K562 (cell line): ENCODE measurements around the gene DPEP2NB. TPM values are rescaled to one million over a fixed set of nuclear protein-coding genes. Genes with fewer than 3 reads are reported as not detected.
A peak's percentile ranks its signal among the peaks of the same experiment; 100 is the strongest.

Source experiments
- EP400 ChIP-seq: fragments of 450-650 bp; IDR thresholded peaks from 2 replicates; pipeline ENCODE4 v1.6.1; 2017; ENCODE audit warnings: antibody characterized with exemption, mild to moderate bottlenecking, moderate library complexity
- ESRRA ChIP-seq: fragments of 450-650 bp; IDR thresholded peaks from 2 replicates; pipeline ENCODE4 v1.6.1; 2014; ENCODE audit warnings: low read depth, mild to moderate bottlenecking, moderate library complexity, borderline replicate concordance
- NUFIP1 ChIP-seq: fragments of 450-650 bp; IDR thresholded peaks from 2 replicates; pipeline ENCODE4 v1.6.1; 2018; ENCODE audit not compliant: partially characterized antibody
- RAD21 ChIP-seq, 2 experiments: fragments of 250-450 bp in 1 of 2; fragments of 450-650 bp in 1 of 2; sonication (Bioruptor Pico) in 1 of 2; formaldehyde crosslinking in 1 of 2; IDR thresholded peaks in 1 of 2; conservative IDR thresholded peaks in 1 of 2; 2 replicates each; pipeline versions ENCODE4 v1.4.0 to v1.8.0; 2020 to 2022; ENCODE audit warnings: mild to moderate bottlenecking in 2 of 2, moderate library complexity in 1 of 2
- SRF ChIP-seq, 2 experiments: fragments of 250-450, 450-650 bp in 1 of 2; sonication (Bioruptor Pico) in 1 of 2; sonication (generic) in 1 of 2; formaldehyde crosslinking; IDR thresholded peaks; 2 replicates each; pipeline versions ENCODE4 v1.5.0 to v1.5.1; 2020 to 2022; ENCODE audit warnings: mild to moderate bottlenecking in 1 of 2, missing genetic modification reagents in 1 of 2
- ZNF766 ChIP-seq: fragments of 200-800 bp; sonication (Bioruptor generic); conservative IDR thresholded peaks from 2 replicates; pipeline ENCODE4 v1.6.1; 2016; ENCODE audit warnings: missing genetic modification characterization, missing compliant biosample characterization
- polyA plus RNA-seq, 8 experiments: library from polyadenylated mRNA; depleted of rRNA in 4 of 8; stranded (reverse) in 5 of 8; unstranded in 3 of 8; fragments of >200 nt; fragmentation: Nextera tagmentation in 2 of 8; fragmentation: Illumina TruSeq in 1 of 8; extraction: Ambion mirVana in 2 of 8; extraction: Trizol in 1 of 8; gene quantifications; 2 replicates each; pipeline versions ENCODE4 v1.2.1 to v1.2.3, GENCODE V29; 2011 to 2014; ENCODE audit warnings: inconsistent platforms in 1 of 8, missing spikeins in 1 of 8
- total RNA-seq, 7 experiments: library from RNA; depleted of rRNA in 6 of 7; stranded (reverse); fragments of >200 nt in 6 of 7; fragmentation: Illumina TruSeq in 2 of 7; extraction: Trizol in 2 of 7; gene quantifications; 2 replicates each; pipeline versions ENCODE4 v1.2.1 to v1.2.3, GENCODE V29; 2011 to 2021; ENCODE audit warnings: low replicate concordance in 1 of 7
- TF ChIP-seq, protein P1 (sequence below), 2 experiments: fragments of 450-650 bp; formaldehyde crosslinking in 1 of 2; IDR thresholded peaks; 2 replicates each; pipeline versions ENCODE4 v1.4.0 to v1.6.1; 2014 to 2020; ENCODE audit warnings: mild to moderate bottlenecking in 2 of 2, borderline replicate concordance in 1 of 2, low read depth in 1 of 2
- TF ChIP-seq, protein P2 (sequence below): fragments of 450-650 bp; IDR thresholded peaks from 2 replicates; pipeline ENCODE4 v1.6.1; 2017; ENCODE audit warnings: mild to moderate bottlenecking, moderate library complexity
- TF ChIP-seq, protein P3 (sequence below), 2 experiments: fragments of 450-650 bp; IDR thresholded peaks; 2 replicates each; pipeline ENCODE4 v1.6.1; 2016
- TF ChIP-seq, protein P4 (sequence below): fragments of 250-450 bp; sonication (Bioruptor Pico); IDR thresholded peaks from 2 replicates; pipeline ENCODE4 v1.6.1; 2021; ENCODE audit warnings: mild to moderate bottlenecking
- TF ChIP-seq, protein P5 (sequence below): fragments of 200-800 bp; sonication (Bioruptor generic); IDR thresholded peaks from 2 replicates; pipeline ENCODE4 v1.6.1; 2017; ENCODE audit warnings: missing genetic modification characterization, missing compliant biosample characterization
- TF ChIP-seq, protein P6 (sequence below): sonication (generic); IDR thresholded peaks from 2 replicates; pipeline ENCODE4 v1.6.1; 2016

The DPEP2NB gene
- total and polyA plus RNA-seq, 9 of the 15 experiments (the other 6 are each of a cell fraction or from before 2014, with no cell fraction given), result not detected

DNA sequence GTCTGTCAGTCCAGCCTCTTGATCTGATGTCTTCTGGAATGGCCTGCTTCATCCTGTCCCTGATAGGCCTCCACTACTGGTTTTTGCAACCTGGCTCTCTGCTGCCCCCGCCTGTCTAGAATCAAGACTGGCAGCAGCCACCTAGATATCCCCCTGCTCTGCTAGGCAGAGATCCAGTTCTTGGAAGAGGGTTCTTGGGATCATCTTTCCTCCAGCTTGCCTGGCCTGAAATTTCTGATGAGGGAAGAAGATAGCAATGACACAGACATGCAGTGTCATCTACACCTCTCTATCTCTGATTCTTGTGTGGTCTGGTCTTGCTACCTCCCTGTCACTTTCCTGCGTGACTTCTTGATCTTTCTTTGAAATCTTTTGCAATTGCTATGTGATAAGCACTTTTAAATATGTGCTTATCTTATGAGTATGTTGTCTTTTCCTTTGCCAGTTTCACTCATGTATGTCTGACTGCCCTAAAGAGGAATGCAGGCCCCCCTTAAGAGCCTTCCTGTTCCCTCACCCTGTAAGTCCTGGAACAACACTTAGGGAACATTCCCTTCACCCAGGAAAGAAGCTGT is 49.2 kb upstream of the DPEP2NB start (continued):
- TF ChIP-seq, protein P1, sequence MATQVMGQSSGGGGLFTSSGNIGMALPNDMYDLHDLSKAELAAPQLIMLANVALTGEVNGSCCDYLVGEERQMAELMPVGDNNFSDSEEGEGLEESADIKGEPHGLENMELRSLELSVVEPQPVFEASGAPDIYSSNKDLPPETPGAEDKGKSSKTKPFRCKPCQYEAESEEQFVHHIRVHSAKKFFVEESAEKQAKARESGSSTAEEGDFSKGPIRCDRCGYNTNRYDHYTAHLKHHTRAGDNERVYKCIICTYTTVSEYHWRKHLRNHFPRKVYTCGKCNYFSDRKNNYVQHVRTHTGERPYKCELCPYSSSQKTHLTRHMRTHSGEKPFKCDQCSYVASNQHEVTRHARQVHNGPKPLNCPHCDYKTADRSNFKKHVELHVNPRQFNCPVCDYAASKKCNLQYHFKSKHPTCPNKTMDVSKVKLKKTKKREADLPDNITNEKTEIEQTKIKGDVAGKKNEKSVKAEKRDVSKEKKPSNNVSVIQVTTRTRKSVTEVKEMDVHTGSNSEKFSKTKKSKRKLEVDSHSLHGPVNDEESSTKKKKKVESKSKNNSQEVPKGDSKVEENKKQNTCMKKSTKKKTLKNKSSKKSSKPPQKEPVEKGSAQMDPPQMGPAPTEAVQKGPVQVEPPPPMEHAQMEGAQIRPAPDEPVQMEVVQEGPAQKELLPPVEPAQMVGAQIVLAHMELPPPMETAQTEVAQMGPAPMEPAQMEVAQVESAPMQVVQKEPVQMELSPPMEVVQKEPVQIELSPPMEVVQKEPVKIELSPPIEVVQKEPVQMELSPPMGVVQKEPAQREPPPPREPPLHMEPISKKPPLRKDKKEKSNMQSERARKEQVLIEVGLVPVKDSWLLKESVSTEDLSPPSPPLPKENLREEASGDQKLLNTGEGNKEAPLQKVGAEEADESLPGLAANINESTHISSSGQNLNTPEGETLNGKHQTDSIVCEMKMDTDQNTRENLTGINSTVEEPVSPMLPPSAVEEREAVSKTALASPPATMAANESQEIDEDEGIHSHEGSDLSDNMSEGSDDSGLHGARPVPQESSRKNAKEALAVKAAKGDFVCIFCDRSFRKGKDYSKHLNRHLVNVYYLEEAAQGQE (IDR thresholded peaks at IDR 0.05; ENCODE audit: borderline replicate concordance), result peak; percentile 76; the same call in 1 of the 2 replicates
- TF ChIP-seq, protein P1 (CRISPR knock-in tag; IDR thresholded peaks at IDR 0.05; ENCODE audit: low read depth), result no peak
- TF ChIP-seq EP400 (no peak), SRF (CRISPR knock-in tag; IDR thresholded peaks at IDR 0.05) (peak in 1 of 2 experiments; percentile 71; a peak in 1 of 4 replicates), NUFIP1 (no peak), ESRRA (peak; percentile 73; the same call in 1 of the 2 replicates), ZNF766 (CRISPR knock-in tag) (no peak), RAD21 (CRISPR knock-in tag; conservative IDR thresholded peaks at IDR 0.05 in 1 of 2, IDR thresholded peaks at IDR 0.05 in 1 of 2) (peak; percentile 72 to 78)
- TF ChIP-seq, protein P2, sequence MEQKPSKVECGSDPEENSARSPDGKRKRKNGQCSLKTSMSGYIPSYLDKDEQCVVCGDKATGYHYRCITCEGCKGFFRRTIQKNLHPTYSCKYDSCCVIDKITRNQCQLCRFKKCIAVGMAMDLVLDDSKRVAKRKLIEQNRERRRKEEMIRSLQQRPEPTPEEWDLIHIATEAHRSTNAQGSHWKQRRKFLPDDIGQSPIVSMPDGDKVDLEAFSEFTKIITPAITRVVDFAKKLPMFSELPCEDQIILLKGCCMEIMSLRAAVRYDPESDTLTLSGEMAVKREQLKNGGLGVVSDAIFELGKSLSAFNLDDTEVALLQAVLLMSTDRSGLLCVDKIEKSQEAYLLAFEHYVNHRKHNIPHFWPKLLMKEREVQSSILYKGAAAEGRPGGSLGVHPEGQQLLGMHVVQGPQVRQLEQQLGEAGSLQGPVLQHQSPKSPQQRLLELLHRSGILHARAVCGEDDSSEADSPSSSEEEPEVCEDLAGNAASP, result no peak
- TF ChIP-seq, protein P3, sequence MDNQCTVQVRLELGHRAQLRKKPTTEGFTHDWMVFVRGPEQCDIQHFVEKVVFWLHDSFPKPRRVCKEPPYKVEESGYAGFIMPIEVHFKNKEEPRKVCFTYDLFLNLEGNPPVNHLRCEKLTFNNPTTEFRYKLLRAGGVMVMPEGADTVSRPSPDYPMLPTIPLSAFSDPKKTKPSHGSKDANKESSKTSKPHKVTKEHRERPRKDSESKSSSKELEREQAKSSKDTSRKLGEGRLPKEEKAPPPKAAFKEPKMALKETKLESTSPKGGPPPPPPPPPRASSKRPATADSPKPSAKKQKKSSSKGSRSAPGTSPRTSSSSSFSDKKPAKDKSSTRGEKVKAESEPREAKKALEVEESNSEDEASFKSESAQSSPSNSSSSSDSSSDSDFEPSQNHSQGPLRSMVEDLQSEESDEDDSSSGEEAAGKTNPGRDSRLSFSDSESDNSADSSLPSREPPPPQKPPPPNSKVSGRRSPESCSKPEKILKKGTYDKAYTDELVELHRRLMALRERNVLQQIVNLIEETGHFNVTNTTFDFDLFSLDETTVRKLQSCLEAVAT (IDR thresholded peaks at IDR 0.05), result peak in 1 of 2 experiments; percentile 73; a peak in 2 of 4 replicates
- TF ChIP-seq, protein P4, sequence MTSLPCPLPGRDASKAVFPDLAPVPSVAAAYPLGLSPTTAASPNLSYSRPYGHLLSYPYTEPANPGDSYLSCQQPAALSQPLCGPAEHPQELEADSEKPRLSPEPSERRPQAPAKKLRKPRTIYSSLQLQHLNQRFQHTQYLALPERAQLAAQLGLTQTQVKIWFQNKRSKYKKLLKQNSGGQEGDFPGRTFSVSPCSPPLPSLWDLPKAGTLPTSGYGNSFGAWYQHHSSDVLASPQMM, result no peak
- TF ChIP-seq, protein P5, sequence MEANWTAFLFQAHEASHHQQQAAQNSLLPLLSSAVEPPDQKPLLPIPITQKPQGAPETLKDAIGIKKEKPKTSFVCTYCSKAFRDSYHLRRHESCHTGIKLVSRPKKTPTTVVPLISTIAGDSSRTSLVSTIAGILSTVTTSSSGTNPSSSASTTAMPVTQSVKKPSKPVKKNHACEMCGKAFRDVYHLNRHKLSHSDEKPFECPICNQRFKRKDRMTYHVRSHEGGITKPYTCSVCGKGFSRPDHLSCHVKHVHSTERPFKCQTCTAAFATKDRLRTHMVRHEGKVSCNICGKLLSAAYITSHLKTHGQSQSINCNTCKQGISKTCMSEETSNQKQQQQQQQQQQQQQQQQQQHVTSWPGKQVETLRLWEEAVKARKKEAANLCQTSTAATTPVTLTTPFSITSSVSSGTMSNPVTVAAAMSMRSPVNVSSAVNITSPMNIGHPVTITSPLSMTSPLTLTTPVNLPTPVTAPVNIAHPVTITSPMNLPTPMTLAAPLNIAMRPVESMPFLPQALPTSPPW (CRISPR knock-in tag), result peak; percentile 71
- TF ChIP-seq, protein P6, sequence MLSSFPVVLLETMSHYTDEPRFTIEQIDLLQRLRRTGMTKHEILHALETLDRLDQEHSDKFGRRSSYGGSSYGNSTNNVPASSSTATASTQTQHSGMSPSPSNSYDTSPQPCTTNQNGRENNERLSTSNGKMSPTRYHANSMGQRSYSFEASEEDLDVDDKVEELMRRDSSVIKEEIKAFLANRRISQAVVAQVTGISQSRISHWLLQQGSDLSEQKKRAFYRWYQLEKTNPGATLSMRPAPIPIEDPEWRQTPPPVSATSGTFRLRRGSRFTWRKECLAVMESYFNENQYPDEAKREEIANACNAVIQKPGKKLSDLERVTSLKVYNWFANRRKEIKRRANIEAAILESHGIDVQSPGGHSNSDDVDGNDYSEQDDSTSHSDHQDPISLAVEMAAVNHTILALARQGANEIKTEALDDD, result no peak
